ENCODE data around the gene SH2D4B.

SH2D4B gene

GRCh38 chr10:80681142-80681541 is 143.4 kb downstream of the SH2D4B start:
- TF ChIP-seq CSRNP3 (CRISPR knock-in tag; IDR thresholded peaks at IDR 0.05) (no peak), ARNTL (CRISPR knock-in tag; IDR thresholded peaks at IDR 0.05; ENCODE audit: borderline replicate concordance, low read depth) (no peak), ISL1 (CRISPR knock-in tag; IDR thresholded peaks at IDR 0.05) (no peak)
- ATAC-seq: no peak

GRCh38 chr10:80684259-80684658 is 146.6 kb downstream of the SH2D4B start:
- ATAC-seq: no peak
- TF ChIP-seq PATZ1 (CRISPR knock-in tag; IDR thresholded peaks at IDR 0.05; ENCODE audit: borderline replicate concordance): no peak
- no peak for TF ChIP-seq ESRRG (CRISPR knock-in tag; IDR thresholded peaks at IDR 0.05)
- TF ChIP-seq ZFP30 (CRISPR knock-in tag; IDR thresholded peaks at IDR 0.05): no peak
- no peak for TF ChIP-seq ZFP3 (CRISPR knock-in tag; IDR thresholded peaks at IDR 0.05)
- no peak for TF ChIP-seq OSR1 (CRISPR knock-in tag; IDR thresholded peaks at IDR 0.05)
- no peak for TF ChIP-seq ISL1 (CRISPR knock-in tag; IDR thresholded peaks at IDR 0.05)
- TF ChIP-seq ZNF565 (CRISPR knock-in tag; conservative IDR thresholded peaks at IDR 0.05; ENCODE audit: low read depth): no peak
- TF ChIP-seq CREB5 (CRISPR knock-in tag; IDR thresholded peaks at IDR 0.05; ENCODE audit: low read depth): no peak
- no peak for TF ChIP-seq TCF4 (CRISPR knock-in tag; IDR thresholded peaks at IDR 0.05; ENCODE audit: borderline replicate concordance)
- TF ChIP-seq CSDC2 (CRISPR knock-in tag; IDR thresholded peaks at IDR 0.05): no peak

- no peak for ATAC-seq
- TF ChIP-seq ISL1 (CRISPR knock-in tag; IDR thresholded peaks at IDR 0.05) (no peak), ARNTL (CRISPR knock-in tag; IDR thresholded peaks at IDR 0.05; ENCODE audit: borderline replicate concordance, low read depth) (no peak), ZNF8 (CRISPR knock-in tag; IDR thresholded peaks at IDR 0.05) (no peak), PATZ1 (CRISPR knock-in tag; IDR thresholded peaks at IDR 0.05; ENCODE audit: borderline replicate concordance) (no peak), CREB5 (CRISPR knock-in tag; IDR thresholded peaks at IDR 0.05; ENCODE audit: low read depth) (no peak), TSHZ2 (CRISPR knock-in tag; IDR thresholded peaks at IDR 0.05) (no peak), CSRNP3 (CRISPR knock-in tag; IDR thresholded peaks at IDR 0.05) (no peak), ZFP30 (CRISPR knock-in tag; IDR thresholded peaks at IDR 0.05) (no peak), PPARA (CRISPR knock-in tag; IDR thresholded peaks at IDR 0.05; ENCODE audit: borderline replicate concordance) (no peak), GLIS3 (CRISPR knock-in tag; IDR thresholded peaks at IDR 0.05) (no peak), OSR1 (CRISPR knock-in tag; IDR thresholded peaks at IDR 0.05) (no peak), RARB (CRISPR knock-in tag; IDR thresholded peaks at IDR 0.05) (no peak), BACH2 (CRISPR knock-in tag; IDR thresholded peaks at IDR 0.05; ENCODE audit: borderline replicate concordance) (no peak), ZFP3 (CRISPR knock-in tag; IDR thresholded peaks at IDR 0.05) (no peak), ESRRG (CRISPR knock-in tag; IDR thresholded peaks at IDR 0.05) (no peak), CSDC2 (CRISPR knock-in tag; IDR thresholded peaks at IDR 0.05) (no peak), ZC3H10 (CRISPR knock-in tag; IDR thresholded peaks at IDR 0.05) (no peak)
Observed at GRCh38 chr10:80685355-80685754, 147.7 kb downstream of the SH2D4B start.
